IMR-90 (cell line): ENCODE results near the gene MRPS33. TPM values are rescaled to one million over a fixed set of nuclear protein-coding genes. Genes with fewer than 3 reads are reported as not detected.

Experiments
- ATAC-seq: fragments of 200-7000 bp; cut with Tn5 transposase; 2 replicates; pipeline ENCODE4 v1.9.1; 2020; ENCODE audit warnings: low read depth, mild to moderate bottlenecking, moderate library complexity
- BruUV-seq: library from RNA; stranded (reverse); fragments of 400-500 nt; replicated peaks from 2 replicates; lab custom pipeline; 2021; lab: Mats Ljungman, UMichigan
- CTCF ChIA-PET: fragments of 300-600 bp; formaldehyde crosslinking; extraction: SDS; loops from one replicate; lab custom pipeline; 2021; ENCODE audit warnings: antibody characterized with exemption; lab: Yijun Ruan, JAX
- POLR2A ChIA-PET: fragments of 300-600 bp; sonication (Branson Sonifier 250); formaldehyde crosslinking; loops from one replicate; lab custom pipeline; 2022; ENCODE audit warnings: antibody characterized with exemption; ENCODE audit not compliant: unreplicated experiment; lab: Charles Lee
- DNase-seq: peaks from one replicate; pipeline ENCODE4 v3.0.0; 2013
- H2AFZ ChIP-seq: replicated peaks from 2 replicates; pipeline ENCODE3; 2013; ENCODE audit warnings: low read length, mild to moderate bottlenecking; ENCODE audit not compliant: poor library complexity
- H2AK5ac ChIP-seq: 2 replicates; pipeline ENCODE4 v1.6.1; 2013; ENCODE audit warnings: low read depth, low read length, inconsistent platforms
- H2AK9ac ChIP-seq: replicated peaks from 2 replicates; pipeline ENCODE3; 2013; ENCODE audit warnings: mild to moderate bottlenecking, low read depth, low read length, moderate library complexity; ENCODE audit not compliant: poor library complexity
- H2BK120ac ChIP-seq: 2 replicates; pipeline ENCODE4 v1.6.1; 2013; ENCODE audit warnings: low read depth, low read length, inconsistent platforms
- H2BK15ac ChIP-seq: 3 replicates; pipeline ENCODE4 v1.6.1; 2013; ENCODE audit warnings: low read depth, low read length, inconsistent platforms
- H2BK20ac ChIP-seq: 2 replicates; pipeline ENCODE4 v1.6.1; 2013; ENCODE audit warnings: low read depth, mild to moderate bottlenecking, inconsistent platforms, low read length, moderate library complexity
- H2BK5ac ChIP-seq: 2 replicates; pipeline ENCODE4 v1.6.1; 2013; ENCODE audit warnings: mild to moderate bottlenecking, low read depth, low read length, inconsistent platforms; ENCODE audit not compliant: poor library complexity, severe bottlenecking
- H3K14ac ChIP-seq: replicated peaks from 2 replicates; pipeline ENCODE4 v1.6.1; 2013; ENCODE audit warnings: low read depth, low read length, inconsistent platforms
- H3K18ac ChIP-seq: 2 replicates; pipeline ENCODE4 v1.6.1; 2013; ENCODE audit warnings: low read depth, low read length, control low read depth
- H3K23ac ChIP-seq: 2 replicates; pipeline ENCODE4 v1.6.1; 2013; ENCODE audit warnings: low read depth, low read length, inconsistent platforms
- H3K27ac ChIP-seq: 2 replicates; pipeline ENCODE4 v1.5.1; 2013; ENCODE audit warnings: mild to moderate bottlenecking, control low read depth, low read length; ENCODE audit not compliant: insufficient read depth
- H3K27me3 ChIP-seq: 2 replicates; pipeline ENCODE4 v1.6.1; 2013; ENCODE audit warnings: low read length; ENCODE audit not compliant: control insufficient read depth, insufficient read depth
- H3K36me3 ChIP-seq: 2 replicates; pipeline ENCODE4 v1.6.1; 2013; ENCODE audit warnings: low read length, mixed read lengths; ENCODE audit not compliant: control insufficient read depth, insufficient read depth
- H3K4ac ChIP-seq: 2 replicates; pipeline ENCODE4 v1.6.1; 2013; ENCODE audit warnings: low read depth, low read length, inconsistent platforms
- H3K4me1 ChIP-seq: 2 replicates; pipeline ENCODE4 v1.6.1; 2013; ENCODE audit warnings: low read length, mixed read lengths; ENCODE audit not compliant: control insufficient read depth, insufficient read depth
- H3K4me2 ChIP-seq: 2 replicates; pipeline ENCODE4 v1.6.1; 2013; ENCODE audit warnings: low read depth, mild to moderate bottlenecking, control low read depth, low read length, moderate library complexity
- H3K4me3 ChIP-seq: 2 replicates; pipeline ENCODE4 v1.5.1; 2013; ENCODE audit warnings: low read depth, mild to moderate bottlenecking, control low read depth, low read length, moderate library complexity; ENCODE audit not compliant: insufficient read depth
- H3K56ac ChIP-seq: 2 replicates; pipeline ENCODE4 v1.6.1; 2013; ENCODE audit warnings: low read length, inconsistent platforms; ENCODE audit not compliant: insufficient read depth; ENCODE audit errors: extremely low read depth
- H3K79me1 ChIP-seq, 2 experiments: 2 replicates each; pipeline ENCODE4 v1.6.1; 2013; ENCODE audit warnings: low read length in 2 of 2, inconsistent platforms in 1 of 2, low read depth in 1 of 2
- H3K9ac ChIP-seq: 2 replicates; pipeline ENCODE4 v1.6.1; 2013; ENCODE audit warnings: low read depth, low read length, control low read depth
- H3K9me1 ChIP-seq: 2 replicates; pipeline ENCODE4 v1.6.1; 2013; ENCODE audit warnings: low read length, inconsistent platforms; ENCODE audit not compliant: insufficient read depth
- H3K9me3 ChIP-seq: 2 replicates; pipeline ENCODE4 v1.6.1; 2013; ENCODE audit warnings: low read length; ENCODE audit not compliant: control insufficient read depth, insufficient read depth
- H4K20me1 ChIP-seq: 2 replicates; pipeline ENCODE4 v1.6.1; 2013; ENCODE audit warnings: low read length, inconsistent platforms; ENCODE audit not compliant: insufficient read depth
- H4K5ac ChIP-seq: 2 replicates; pipeline ENCODE4 v1.6.1; 2013; ENCODE audit warnings: mild to moderate bottlenecking, low read depth, low read length, control low read depth
- H4K8ac ChIP-seq, 2 experiments: 2 replicates each; pipeline ENCODE4 v1.6.1; 2013; ENCODE audit warnings: low read depth in 2 of 2, low read length in 2 of 2, control low read depth in 1 of 2, inconsistent platforms in 1 of 2
- H4K91ac ChIP-seq: 2 replicates; pipeline ENCODE4 v1.6.1; 2013; ENCODE audit warnings: low read depth, low read length, inconsistent platforms; ENCODE audit not compliant: insufficient read depth
- CEBPB ChIP-seq: IDR thresholded peaks from 2 replicates; pipeline ENCODE4 v1.6.1; 2012; ENCODE audit warnings: low read depth, low read length, improper control_type of control experiment
- CHD1 ChIP-seq: IDR thresholded peaks from 2 replicates; pipeline ENCODE4 v1.6.1; 2012; ENCODE audit warnings: low read depth, low read length, improper control_type of control experiment
- CTCF ChIP-seq: conservative IDR thresholded peaks from 2 replicates; pipeline ENCODE4 v1.5.1; 2012; ENCODE audit warnings: mild to moderate bottlenecking, low read depth, low read length, improper control_type of control experiment
- ELK1 ChIP-seq: fragments of 150-350 bp; IDR thresholded peaks from 2 replicates; pipeline ENCODE4 v1.6.1; 2016; ENCODE audit warnings: low read depth, mild to moderate bottlenecking, low read length, moderate library complexity, borderline replicate concordance
- MAZ ChIP-seq: IDR thresholded peaks from 2 replicates; pipeline ENCODE4 v1.6.1; 2012; ENCODE audit warnings: low read depth, mild to moderate bottlenecking, low read length, improper control_type of control experiment, moderate library complexity, borderline replicate concordance
- RAD21 ChIP-seq: IDR thresholded peaks from 2 replicates; pipeline ENCODE4 v1.6.1; 2012; ENCODE audit warnings: low read length, improper control_type of control experiment
- USF2 ChIP-seq: fragments of 150-350 bp; IDR thresholded peaks from 2 replicates; pipeline ENCODE4 v1.6.1; 2017; ENCODE audit warnings: mild to moderate bottlenecking, antibody characterized with exemption, low read length, low read depth
- WGBS, 2 experiments: methylation state at CpG; one replicate each; pipeline versions ENCODE4 v1.1.5 to v1.1.7; 2013; ENCODE audit warnings: missing lambda C conversion rate in 2 of 2; ENCODE audit not compliant: insufficient read length in 1 of 2; ENCODE audit errors: extremely low coverage in 2 of 2; 5-methylcytosine and 5-hydroxymethylcytosine counted together
- dilution Hi-C: fragments of 300-500 bp; cut with HindIII; formaldehyde crosslinking; loops from one replicate; pipeline ENCODE4 v1.14.3; 2018; ENCODE audit warnings: low sequenced_read_pairs; ENCODE audit not compliant: unreplicated experiment
- in situ Hi-C: fragments of 300-500 bp; cut with MboI; formaldehyde crosslinking; loops from 3 replicates; pipeline ENCODE4 v1.14.3; 2019; ENCODE audit warnings: low sequenced_read_pairs, inconsistent platforms, mixed read lengths
- intact Hi-C: fragments of 100-400 bp; cut with micrococcal nuclease; formaldehyde crosslinking; loops from 2 replicates; pipeline ENCODE4 v1.10.0; 2022
- polyA plus RNA-seq, 3 experiments: library from polyadenylated mRNA; depleted of rRNA; stranded (reverse); fragments of >200 nt; gene quantifications; 2 replicates each; pipeline ENCODE4 v1.2.3, GENCODE V29; 2012; ENCODE audit warnings: low replicate concordance in 1 of 3
- total RNA-seq: library from RNA; depleted of rRNA; stranded (reverse); fragments of >200 nt; gene quantifications from 2 replicates; pipeline ENCODE4 v1.2.3, GENCODE V29; 2012

Gene MRPS33
- total and polyA plus RNA-seq, 2 of the 4 experiments (the other 2 are of a cell fraction), result 14.5 to 33.8 TPM

- ChIA-PET POLR2A (no interaction called here), CTCF (no interaction called here)
- intact Hi-C loops (no loop called here), in situ Hi-C loops (no loop called here), dilution Hi-C loops (no loop called here)
- Histone ChIP-seq H2BK20ac (peak overlapping the region; percentile 61), H2AFZ (no peak overlapping the region), H3K36me3 (no peaks in the 10 kb centered on the region), H3K4ac (peak overlapping the region; percentile 36; the same call in 1 of the 2 replicates), H3K56ac (no peak overlapping the region), H3K27me3 (no peaks in the 10 kb centered on the region), H3K14ac (no peak overlapping the region), H2BK15ac (peak overlapping the region; percentile 36; the same call in 1 of the 3 replicates), H4K91ac (peak overlapping the region; percentile 34; the same call in 1 of the 2 replicates), H3K9ac (no peak overlapping the region), H3K79me1 (no peaks in the 10 kb centered on the region), H2AK9ac (no peak overlapping the region), H4K20me1 (no peaks in the 10 kb centered on the region), H3K23ac (no peak overlapping the region), H3K4me2 (peak overlapping the region; percentile 17; the same call in 1 of the 2 replicates), H2BK120ac (peak overlapping the region; percentile 28; the same call in 1 of the 2 replicates), H3K27ac (peak overlapping the region; percentile 37; the same call in 1 of the 2 replicates), H3K18ac (peak overlapping the region; percentile 30; the same call in 1 of the 2 replicates), H3K4me1 (no peaks in the 10 kb centered on the region; the same call in 1 of the 2 replicates), H4K5ac (peak overlapping the region; percentile 18; the same call in 1 of the 2 replicates), H4K8ac (peak overlapping the region in 1 of 2 experiments; percentile 74; a peak in 3 of 4 replicates), H3K9me3 (no peaks in the 10 kb centered on the region), H3K4me3 (no peak overlapping the region), H2AK5ac (no peak overlapping the region), H3K9me1 (no peaks in the 10 kb centered on the region), H2BK5ac (peak overlapping the region; percentile 97)
- TF ChIP-seq CTCF, result no peak
- TF ChIP-seq MAZ, result no peak
- 0 out of 2 replicates have a peak, but pooled peaks have one; percentile 6 for TF ChIP-seq CEBPB
- TF ChIP-seq USF2, result no peak
- no peak for TF ChIP-seq CHD1
- no peak for TF ChIP-seq RAD21
- no peak for TF ChIP-seq ELK1
- ATAC-seq (no peak), DNase-seq (peak; percentile 8)
- BruUV-seq, result no TSS peak
- WGBS, 2 experiments, result 78% methylated on average over 3 of the region's 14 CpGs; no CpG with 5 or more reads in 1 of the 2 experiments
Measured at GRCh38 chr7:141042222-141043193, 27.8 kb upstream of the MRPS33 start.
